GM12892 (cell line): ENCODE measurements around the gene NINJ2.

ENCODE experiments used
- POLR2A ChIP-seq: IDR thresholded peaks from 2 replicates; pipeline ENCODE4 v1.6.1; 2011; ENCODE audit warnings: low read depth, low read length, control low read depth
- POLR2AphosphoS5 ChIP-seq: IDR thresholded peaks from 2 replicates; pipeline ENCODE4 v1.6.1; 2011; ENCODE audit warnings: low read depth, low read length, control low read depth

GRCh38 chr12:544142-544541 lies 119.1 kb downstream of the NINJ2 start:
- no peak for TF ChIP-seq POLR2AphosphoS5
- no peak for TF ChIP-seq POLR2A
